WTC11 (cell line): ENCODE results near the gene TH. TPM values are rescaled to one million over a fixed set of nuclear protein-coding genes. Genes with fewer than 3 reads are reported as not detected.

Source experiments
- ATAC-seq: fragments of 200-7000 bp; cut with Tn5 transposase; 2 replicates; pipeline ENCODE4 v1.10.0; 2021; ENCODE audit warnings: mild to moderate bottlenecking, moderate library complexity
- CTCF ChIA-PET: fragments of 300-600 bp; sonication (Branson Sonifier 250); formaldehyde crosslinking; loops from one replicate; lab custom pipeline; 2021; ENCODE audit warnings: antibody characterized with exemption; lab: Charles Lee
- POLR2A ChIA-PET: fragments of 350-600 bp; sonication (Branson Sonifier 250); formaldehyde crosslinking; loops from one replicate; lab custom pipeline; 2021; ENCODE audit warnings: antibody characterized with exemption; lab: Charles Lee
- DNase-seq: peaks from one replicate; pipeline ENCODE4 v3.0.0; 2021; ENCODE audit warnings: low spot score
- H3K27ac Mint-ChIP-seq: 2 replicates; pipeline ENCODE4 v1.8.0; 2021; ENCODE audit warnings: mixed read lengths
- H3K27me3 Mint-ChIP-seq: 2 replicates; pipeline ENCODE4 v1.8.0; 2021; ENCODE audit warnings: low read depth, mild to moderate bottlenecking, moderate library complexity, mixed read lengths
- H3K36me3 Mint-ChIP-seq: 2 replicates; pipeline ENCODE4 v1.8.0; 2021; ENCODE audit warnings: mixed read lengths
- H3K4me1 Mint-ChIP-seq: 2 replicates; pipeline ENCODE4 v1.8.0; 2022; ENCODE audit warnings: mixed read lengths
- H3K4me3 Mint-ChIP-seq: 2 replicates; pipeline ENCODE4 v1.8.0; 2021; ENCODE audit warnings: mild to moderate bottlenecking, moderate library complexity, mixed read lengths
- H3K9me3 Mint-ChIP-seq: 2 replicates; pipeline ENCODE4 v1.8.0; 2021; ENCODE audit warnings: mixed read lengths
- ATF6 ChIP-seq: sonication (generic); formaldehyde crosslinking; IDR thresholded peaks from 2 replicates; pipeline ENCODE4 v1.8.1; 2023; ENCODE audit warnings: mild to moderate bottlenecking, missing genetic modification reagents
- CBFB ChIP-seq: sonication (generic); formaldehyde crosslinking; IDR thresholded peaks from 2 replicates; pipeline ENCODE4 v1.8.1; 2022; ENCODE audit warnings: mild to moderate bottlenecking, low read depth, missing genetic modification reagents
- CDX4 ChIP-seq: fragments of 250-450 bp; sonication (Bioruptor Pico); IDR thresholded peaks from 2 replicates; pipeline ENCODE4 v1.9.0; 2021; ENCODE audit warnings: moderate library complexity, mild to moderate bottlenecking, inconsistent platforms, borderline replicate concordance
- CREM ChIP-seq: sonication (generic); formaldehyde crosslinking; IDR thresholded peaks from 2 replicates; pipeline ENCODE4 v1.8.1; 2022; ENCODE audit warnings: mild to moderate bottlenecking, missing genetic modification reagents, moderate library complexity
- ETV6 ChIP-seq: sonication (generic); formaldehyde crosslinking; IDR thresholded peaks from 2 replicates; pipeline ENCODE4 v1.8.1; 2022; ENCODE audit warnings: mild to moderate bottlenecking, missing genetic modification reagents
- FOXK1 ChIP-seq: sonication (generic); formaldehyde crosslinking; IDR thresholded peaks from 2 replicates; pipeline ENCODE4 v1.8.0; 2022; ENCODE audit warnings: mild to moderate bottlenecking, moderate library complexity, missing genetic modification reagents
- FOXP1 ChIP-seq: sonication (generic); formaldehyde crosslinking; IDR thresholded peaks from 2 replicates; pipeline ENCODE4 v1.8.0; 2022; ENCODE audit warnings: missing genetic modification reagents, mild to moderate bottlenecking, moderate library complexity, borderline replicate concordance
- JAZF1 ChIP-seq: fragments of 250-450 bp; sonication (Bioruptor Pico); IDR thresholded peaks from 2 replicates; pipeline ENCODE4 v1.9.0; 2021; ENCODE audit warnings: moderate library complexity, mild to moderate bottlenecking, inconsistent platforms
- MXD4 ChIP-seq: fragments of 250-450 bp; sonication (Bioruptor Pico); IDR thresholded peaks from 2 replicates; pipeline ENCODE4 v1.8.0; 2021; ENCODE audit warnings: mild to moderate bottlenecking, moderate library complexity, borderline replicate concordance
- NFATC4 ChIP-seq: fragments of 250-450 bp; sonication (Bioruptor Pico); IDR thresholded peaks from 2 replicates; pipeline ENCODE4 v1.9.0; 2021; ENCODE audit warnings: mild to moderate bottlenecking
- NFYB ChIP-seq: sonication (generic); formaldehyde crosslinking; conservative IDR thresholded peaks from 2 replicates; pipeline ENCODE4 v1.8.0; 2022; ENCODE audit warnings: low read depth, missing genetic modification reagents
- NR3C1 ChIP-seq: sonication (generic); formaldehyde crosslinking; conservative IDR thresholded peaks from 2 replicates; pipeline ENCODE4 v1.8.1; 2023; ENCODE audit warnings: low read depth, mild to moderate bottlenecking, missing genetic modification reagents
- STAT6 ChIP-seq: sonication (generic); formaldehyde crosslinking; conservative IDR thresholded peaks from 2 replicates; pipeline ENCODE4 v1.8.1; 2023; ENCODE audit warnings: mild to moderate bottlenecking, low read depth, missing genetic modification reagents, moderate library complexity
- TCF7 ChIP-seq: sonication (generic); formaldehyde crosslinking; IDR thresholded peaks from 2 replicates; pipeline ENCODE4 v1.8.0; 2022; ENCODE audit warnings: mild to moderate bottlenecking, low read depth, missing genetic modification reagents, moderate library complexity
- ZNF416 ChIP-seq: fragments of 250-450 bp; sonication (Bioruptor Pico); IDR thresholded peaks from 2 replicates; pipeline ENCODE4 v1.9.0; 2021; ENCODE audit warnings: mild to moderate bottlenecking, inconsistent platforms
- total RNA-seq: library from RNA; stranded (reverse); gene quantifications from 3 replicates; pipeline ENCODE4 v1.2.3, GENCODE V29; 2021
- TF ChIP-seq, protein P1 (sequence below): sonication (generic); formaldehyde crosslinking; IDR thresholded peaks from 2 replicates; pipeline ENCODE4 v1.8.1; 2023; ENCODE audit warnings: mild to moderate bottlenecking, missing genetic modification reagents, borderline replicate concordance
- TF ChIP-seq, protein P2 (sequence below): sonication (generic); formaldehyde crosslinking; IDR thresholded peaks from 2 replicates; pipeline ENCODE4 v1.8.0; 2022; ENCODE audit warnings: mild to moderate bottlenecking, missing genetic modification reagents
- TF ChIP-seq, protein P3 (sequence below): sonication (generic); formaldehyde crosslinking; IDR thresholded peaks from 2 replicates; pipeline ENCODE4 v1.8.1; 2023; ENCODE audit warnings: mild to moderate bottlenecking, missing genetic modification reagents, moderate library complexity

TH gene
- total RNA-seq, 1 experiment from 2014 or later, result not detected

DNA sequence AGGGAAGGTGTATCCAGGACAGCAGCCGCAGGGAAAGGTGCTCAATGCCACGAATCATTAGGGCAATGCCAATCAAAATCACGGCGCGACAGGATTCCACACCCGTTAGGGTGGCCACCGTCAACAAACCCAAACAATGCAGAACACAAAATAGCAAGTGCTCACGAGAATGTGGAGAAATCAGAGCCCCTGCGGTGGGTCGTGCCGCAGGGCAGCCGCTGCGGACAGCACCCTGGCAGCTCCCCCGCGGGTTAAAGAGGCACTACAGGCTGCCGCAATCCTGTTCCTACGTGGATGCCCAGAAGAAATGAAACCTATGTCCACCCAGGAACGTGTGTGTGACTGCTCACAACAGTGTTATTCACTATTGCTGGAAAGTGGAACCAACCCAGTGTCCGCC lies 17.1 kb upstream of the TH start (continued):
- no peak for TF ChIP-seq STAT6 (CRISPR knock-in tag)

- H3K4me3 Mint-ChIP-seq, result no peak overlapping the region
- H3K27me3 Mint-ChIP-seq, result peaks cover 5% of the 10 kb centered on the region
- no peaks in the 10 kb centered on the region for H3K4me1 Mint-ChIP-seq
- no peaks in the 10 kb centered on the region for H3K36me3 Mint-ChIP-seq
- DNase-seq (no peak), ATAC-seq (no peak)
- ChIA-PET CTCF (interaction anchor here (0.6 to 2.9 kb wide), 13 partner anchors 8 to 354 kb away, joined by 3 to 30 read pairs (median 5); partner anchors contain the start of genes C11orf21 and TSPAN32), POLR2A (no interaction called here)
- TF ChIP-seq CDX4 (CRISPR knock-in tag), result no peak
- TF ChIP-seq, protein P1, sequence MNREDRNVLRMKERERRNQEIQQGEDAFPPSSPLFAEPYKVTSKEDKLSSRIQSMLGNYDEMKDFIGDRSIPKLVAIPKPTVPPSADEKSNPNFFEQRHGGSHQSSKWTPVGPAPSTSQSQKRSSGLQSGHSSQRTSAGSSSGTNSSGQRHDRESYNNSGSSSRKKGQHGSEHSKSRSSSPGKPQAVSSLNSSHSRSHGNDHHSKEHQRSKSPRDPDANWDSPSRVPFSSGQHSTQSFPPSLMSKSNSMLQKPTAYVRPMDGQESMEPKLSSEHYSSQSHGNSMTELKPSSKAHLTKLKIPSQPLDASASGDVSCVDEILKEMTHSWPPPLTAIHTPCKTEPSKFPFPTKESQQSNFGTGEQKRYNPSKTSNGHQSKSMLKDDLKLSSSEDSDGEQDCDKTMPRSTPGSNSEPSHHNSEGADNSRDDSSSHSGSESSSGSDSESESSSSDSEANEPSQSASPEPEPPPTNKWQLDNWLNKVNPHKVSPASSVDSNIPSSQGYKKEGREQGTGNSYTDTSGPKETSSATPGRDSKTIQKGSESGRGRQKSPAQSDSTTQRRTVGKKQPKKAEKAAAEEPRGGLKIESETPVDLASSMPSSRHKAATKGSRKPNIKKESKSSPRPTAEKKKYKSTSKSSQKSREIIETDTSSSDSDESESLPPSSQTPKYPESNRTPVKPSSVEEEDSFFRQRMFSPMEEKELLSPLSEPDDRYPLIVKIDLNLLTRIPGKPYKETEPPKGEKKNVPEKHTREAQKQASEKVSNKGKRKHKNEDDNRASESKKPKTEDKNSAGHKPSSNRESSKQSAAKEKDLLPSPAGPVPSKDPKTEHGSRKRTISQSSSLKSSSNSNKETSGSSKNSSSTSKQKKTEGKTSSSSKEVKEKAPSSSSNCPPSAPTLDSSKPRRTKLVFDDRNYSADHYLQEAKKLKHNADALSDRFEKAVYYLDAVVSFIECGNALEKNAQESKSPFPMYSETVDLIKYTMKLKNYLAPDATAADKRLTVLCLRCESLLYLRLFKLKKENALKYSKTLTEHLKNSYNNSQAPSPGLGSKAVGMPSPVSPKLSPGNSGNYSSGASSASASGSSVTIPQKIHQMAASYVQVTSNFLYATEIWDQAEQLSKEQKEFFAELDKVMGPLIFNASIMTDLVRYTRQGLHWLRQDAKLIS (CRISPR knock-in tag), result no peak
- TF ChIP-seq CREM (CRISPR knock-in tag), result no peak
- TF ChIP-seq ZNF416, result no peak
- no peak for TF ChIP-seq NFATC4 (CRISPR knock-in tag)
- no peak for TF ChIP-seq NFYB (CRISPR knock-in tag)
- TF ChIP-seq, protein P2, sequence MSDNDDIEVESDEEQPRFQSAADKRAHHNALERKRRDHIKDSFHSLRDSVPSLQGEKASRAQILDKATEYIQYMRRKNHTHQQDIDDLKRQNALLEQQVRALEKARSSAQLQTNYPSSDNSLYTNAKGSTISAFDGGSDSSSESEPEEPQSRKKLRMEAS (CRISPR knock-in tag), result no peak
- TF ChIP-seq JAZF1, result no peak
- TF ChIP-seq FOXP1 (CRISPR knock-in tag), result no peak
- no peak for TF ChIP-seq ETV6
- TF ChIP-seq, protein P3, sequence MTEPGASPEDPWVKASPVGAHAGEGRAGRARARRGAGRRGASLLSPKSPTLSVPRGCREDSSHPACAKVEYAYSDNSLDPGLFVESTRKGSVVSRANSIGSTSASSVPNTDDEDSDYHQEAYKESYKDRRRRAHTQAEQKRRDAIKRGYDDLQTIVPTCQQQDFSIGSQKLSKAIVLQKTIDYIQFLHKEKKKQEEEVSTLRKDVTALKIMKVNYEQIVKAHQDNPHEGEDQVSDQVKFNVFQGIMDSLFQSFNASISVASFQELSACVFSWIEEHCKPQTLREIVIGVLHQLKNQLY (CRISPR knock-in tag), result no peak
- TF ChIP-seq FOXK1 (CRISPR knock-in tag), result no peak
- TF ChIP-seq TCF7, result no peak
- no peak for TF ChIP-seq NR3C1 (CRISPR knock-in tag)
- no peak for TF ChIP-seq MXD4
- TF ChIP-seq ATF6 (CRISPR knock-in tag), result no peak
- TF ChIP-seq CBFB (CRISPR knock-in tag), result no peak
- H3K27ac Mint-ChIP-seq, result no peak overlapping the region
- H3K9me3 Mint-ChIP-seq, result no peaks in the 10 kb centered on the region
Observed at GRCh38 chr11:2187280-2187707, 15.7 kb upstream of the TH start.
